Measurements from ENCODE around the gene CAMK2B.
A peak's percentile ranks its signal among the peaks of the same experiment; 100 is the strongest.

Gene CAMK2B

DNA sequence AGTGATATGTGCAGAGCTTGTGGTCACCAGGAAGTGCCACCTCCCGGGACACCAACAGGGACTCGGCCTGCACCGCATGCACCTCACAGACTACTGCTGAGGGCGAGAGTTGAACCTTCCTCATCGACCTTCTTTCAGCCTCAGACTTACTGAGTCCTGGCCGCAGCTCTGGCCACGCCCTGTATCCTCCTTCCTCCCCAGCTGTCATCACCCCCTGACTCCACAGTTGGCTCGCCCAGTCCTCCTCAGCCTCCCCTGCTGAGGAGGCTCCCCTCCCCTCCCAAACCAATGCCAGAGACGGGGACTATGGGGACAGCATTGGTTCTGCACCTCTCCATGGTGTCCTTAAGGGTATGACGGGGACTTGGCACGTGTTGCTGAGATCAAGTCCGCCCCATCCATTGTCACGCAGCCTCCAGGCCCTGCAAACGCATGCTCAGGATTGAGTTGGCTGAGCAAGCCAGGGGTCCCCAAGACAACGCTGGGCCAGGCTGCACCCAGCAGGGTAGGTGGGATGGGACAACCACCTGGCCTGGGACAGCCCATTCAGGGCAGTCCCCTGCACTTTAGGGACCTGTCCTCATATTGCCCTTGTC lies 75.7 kb downstream of the CAMK2B start:
- Mint-ChIP-seq H3K9me3 (no peaks in the 10 kb centered on the region), H3K27ac (no peak overlapping the region), H3K36me3 (peaks cover 2% of the 10 kb centered on the region), H3K27me3 (no peaks in the 10 kb centered on the region), H3K4me1 (no peaks in the 10 kb centered on the region), H3K4me3 (no peak overlapping the region)

DNA sequence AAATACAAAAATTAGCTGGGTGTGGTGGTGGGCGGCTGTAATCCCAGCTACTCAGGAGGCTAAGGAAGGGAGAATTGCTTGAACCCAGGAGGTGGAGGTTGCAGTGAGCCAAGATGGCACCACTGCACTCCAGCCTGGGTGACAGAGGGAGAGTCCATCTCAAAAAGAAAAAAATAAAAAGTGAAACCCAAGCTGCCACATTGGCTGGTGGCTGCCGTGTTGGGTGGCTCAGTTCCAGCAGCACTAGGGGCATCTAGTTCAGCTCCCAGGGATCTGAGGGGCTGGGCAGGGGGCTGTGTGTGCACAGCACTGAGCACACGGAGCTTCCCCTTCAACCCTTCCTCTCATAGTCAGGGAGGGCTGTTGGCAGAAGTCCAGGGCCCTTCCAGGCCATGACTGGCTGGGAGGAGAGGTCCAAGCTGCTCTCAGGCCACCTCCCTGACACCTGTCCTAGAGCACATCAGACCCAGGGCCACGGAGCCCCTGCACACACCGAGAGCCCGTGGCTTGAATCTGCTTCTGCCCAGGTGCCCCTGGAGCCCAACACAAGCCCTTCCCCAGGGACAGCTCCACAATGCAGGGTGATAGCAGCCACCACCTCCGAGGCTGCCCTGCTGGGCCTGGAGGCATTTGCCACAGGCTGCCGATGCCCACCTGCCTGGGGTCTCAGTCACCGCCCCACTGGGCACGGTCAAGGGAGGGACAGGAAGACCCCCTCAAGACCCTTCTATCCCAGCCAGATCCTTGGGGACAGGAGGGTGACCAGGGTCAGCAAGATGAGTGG lies 77.3 kb downstream of the CAMK2B start:
- no peaks in the 10 kb centered on the region for H3K36me3 Mint-ChIP-seq

DNA sequence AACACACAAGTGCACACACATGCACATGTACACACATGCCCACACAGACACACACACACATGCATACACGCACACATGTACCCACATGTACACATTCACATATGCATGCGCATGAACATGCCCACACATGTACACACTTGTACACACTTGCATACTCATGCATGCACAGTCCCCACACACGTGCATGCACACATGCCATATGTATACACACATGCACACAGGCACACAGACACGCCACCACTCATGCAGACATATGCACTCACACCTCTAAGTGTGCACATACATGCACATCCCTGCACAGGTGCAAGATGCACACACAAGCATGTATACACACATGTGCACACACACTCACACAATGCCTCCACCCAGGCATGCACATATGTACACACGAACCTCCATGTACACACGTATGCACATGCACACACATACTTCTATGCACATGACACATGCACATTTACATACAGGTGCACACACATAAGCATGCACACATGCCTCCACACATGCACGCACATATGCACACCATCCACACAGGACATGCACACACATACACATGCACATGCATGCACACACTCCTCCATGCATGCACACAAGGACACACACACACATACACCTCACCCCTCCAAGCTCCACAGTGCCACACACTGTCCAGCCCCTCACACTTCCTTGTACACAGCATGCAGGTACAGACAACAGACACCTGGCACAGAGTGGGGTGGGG lies 78.8 kb downstream of the CAMK2B start:
- Mint-ChIP-seq H3K9me3 (no peaks in the 10 kb centered on the region), H3K4me3 (no peak overlapping the region), H3K27ac (no peak overlapping the region), H3K27me3 (no peaks in the 10 kb centered on the region), H3K36me3 (no peaks in the 10 kb centered on the region), H3K4me1 (no peaks in the 10 kb centered on the region)

More for the DNA sequence above, 77.3 kb downstream of the CAMK2B start:
- Mint-ChIP-seq H3K4me1 (no peaks in the 10 kb centered on the region), H3K27ac (no peak overlapping the region), H3K27me3 (no peaks in the 10 kb centered on the region), H3K9me3 (no peaks in the 10 kb centered on the region), H3K4me3 (no peak overlapping the region)

DNA sequence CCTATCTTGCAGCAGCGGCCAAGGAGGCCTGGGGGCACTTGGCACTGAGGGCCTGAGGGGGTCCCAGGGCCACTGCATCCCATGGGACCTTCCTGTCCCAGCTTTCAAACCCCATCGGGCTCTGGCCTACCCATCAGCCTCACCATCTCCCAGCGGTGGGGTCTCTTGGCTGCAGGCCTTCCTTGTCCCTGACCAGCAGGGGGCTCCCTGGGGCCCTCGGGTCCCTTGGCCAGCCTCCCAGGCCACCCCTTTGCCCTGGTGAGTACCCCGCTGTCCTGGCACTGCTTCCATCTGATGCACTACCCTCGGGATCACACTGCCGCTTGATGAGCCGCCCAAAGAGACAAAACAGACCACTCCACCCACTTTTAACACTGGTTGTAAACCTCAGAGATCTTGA lies 81.1 kb downstream of the CAMK2B start:
- no peaks in the 10 kb centered on the region for H3K9me3 Mint-ChIP-seq
- no peak overlapping the region for H3K4me3 Mint-ChIP-seq
- no peaks in the 10 kb centered on the region for H3K4me1 Mint-ChIP-seq
- no peaks in the 10 kb centered on the region for H3K36me3 Mint-ChIP-seq
- no peaks in the 10 kb centered on the region for H3K27me3 Mint-ChIP-seq
- H3K27ac Mint-ChIP-seq = no peak overlapping the region

DNA sequence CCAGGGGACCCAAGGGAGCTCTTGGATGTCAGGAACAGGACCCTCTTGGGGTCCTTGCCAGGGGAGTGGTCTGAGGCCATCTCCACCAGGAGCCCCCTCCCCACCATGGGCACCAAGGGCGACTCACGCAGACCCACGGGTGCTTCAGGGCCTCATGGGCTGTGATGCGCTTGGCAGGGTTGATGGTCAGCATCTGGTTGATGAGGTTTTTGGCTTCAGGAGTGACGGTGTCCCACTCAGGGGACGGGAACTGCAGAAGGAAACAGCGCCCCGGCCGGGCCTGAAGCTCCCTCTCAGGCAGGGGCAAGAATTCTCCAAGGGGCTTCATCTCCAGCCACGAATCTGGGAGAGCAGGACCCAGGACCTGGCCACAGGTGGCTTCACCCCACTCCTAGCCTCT lies 83.3 kb downstream of the CAMK2B start:
- Mint-ChIP-seq H3K4me3 (no peak overlapping the region), H3K27me3 (no peaks in the 10 kb centered on the region), H3K9me3 (no peaks in the 10 kb centered on the region), H3K27ac (no peak overlapping the region), H3K4me1 (no peaks in the 10 kb centered on the region), H3K36me3 (no peaks in the 10 kb centered on the region)

DNA sequence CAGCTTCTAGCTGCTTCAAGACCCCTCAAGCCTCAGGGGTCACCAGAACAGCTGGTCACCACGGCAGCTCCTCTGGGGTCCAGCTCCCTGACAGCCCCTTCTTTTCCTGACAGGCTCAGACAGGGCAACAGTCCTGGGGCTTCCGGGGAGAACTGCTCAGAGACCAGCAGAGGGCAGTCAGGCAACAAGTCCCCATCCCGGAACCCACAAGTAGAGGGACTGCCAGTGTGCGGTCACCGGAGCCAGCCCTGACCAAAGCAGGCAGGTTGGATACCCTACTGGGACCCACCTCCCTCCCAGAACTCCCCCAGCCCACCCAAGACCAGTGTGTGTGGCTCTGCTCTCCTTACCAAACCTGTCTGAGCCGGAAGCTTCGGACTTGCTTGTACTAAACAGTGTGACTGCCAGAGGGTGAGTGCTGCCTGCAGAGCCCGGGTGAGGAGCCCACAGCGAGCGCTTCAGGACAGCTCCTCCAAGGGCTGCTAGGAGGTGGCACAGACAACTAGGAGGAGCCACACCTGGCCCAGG lies 84.3 kb downstream of the CAMK2B start:
- Mint-ChIP-seq H3K9me3 (no peaks in the 10 kb centered on the region), H3K27ac (peak overlapping the region; percentile 17), H3K4me3 (no peak overlapping the region), H3K36me3 (no peaks in the 10 kb centered on the region), H3K4me1 (no peaks in the 10 kb centered on the region), H3K27me3 (no peaks in the 10 kb centered on the region)

DNA sequence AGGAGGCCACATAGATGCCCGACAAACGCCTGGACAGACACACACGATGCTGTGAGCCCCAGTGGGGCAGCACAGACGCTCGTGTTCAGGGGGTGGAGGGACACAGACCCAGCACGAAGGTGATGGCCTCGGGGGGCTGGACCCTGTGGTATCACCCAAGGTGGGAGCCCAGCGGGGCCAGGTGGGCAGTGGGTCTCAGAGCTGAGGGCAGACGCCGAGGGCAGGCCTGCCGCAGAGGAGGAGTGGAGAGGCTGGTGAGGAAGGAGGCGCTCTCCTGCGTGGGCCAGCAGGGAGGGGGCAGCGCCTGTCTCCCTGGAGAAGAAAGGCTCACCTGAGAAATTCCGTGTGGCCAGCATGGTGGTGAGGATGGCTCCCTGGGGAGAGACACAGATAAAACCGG lies 85.0 kb downstream of the CAMK2B start:
- H3K27ac Mint-ChIP-seq = no peak overlapping the region
- H3K9me3 Mint-ChIP-seq = no peaks in the 10 kb centered on the region
- H3K4me1 Mint-ChIP-seq = no peaks in the 10 kb centered on the region

DNA sequence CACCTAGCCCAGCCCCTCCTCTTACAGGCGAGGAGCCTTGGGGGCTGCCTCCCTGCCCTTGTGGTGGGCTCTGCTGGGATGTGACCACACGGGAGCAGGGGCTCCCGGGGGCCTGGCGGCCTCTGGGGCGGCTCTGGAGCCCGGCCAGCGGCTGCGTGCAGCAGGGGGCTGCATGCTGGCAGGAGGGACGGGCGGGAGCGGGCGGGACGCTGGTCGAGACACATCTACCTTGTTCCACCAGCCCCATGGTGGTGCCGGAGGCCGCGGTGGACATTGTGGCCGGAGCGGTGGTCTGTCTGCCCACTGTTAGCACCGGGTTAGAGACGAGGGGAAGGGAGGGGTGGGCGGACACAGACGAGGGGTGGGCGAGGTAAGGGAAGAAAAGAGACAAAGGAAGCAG lies 86.0 kb downstream of the CAMK2B start:
- no peaks in the 10 kb centered on the region for H3K36me3 Mint-ChIP-seq
- no peak overlapping the region for H3K4me3 Mint-ChIP-seq
- H3K4me1 Mint-ChIP-seq = no peaks in the 10 kb centered on the region
- no peaks in the 10 kb centered on the region for H3K9me3 Mint-ChIP-seq
- H3K27me3 Mint-ChIP-seq = no peaks in the 10 kb centered on the region
- no peak overlapping the region for H3K27ac Mint-ChIP-seq

More for the DNA sequence above, 85.0 kb downstream of the CAMK2B start:
- Mint-ChIP-seq H3K36me3 (no peaks in the 10 kb centered on the region), H3K27me3 (no peaks in the 10 kb centered on the region), H3K4me3 (no peak overlapping the region)

DNA sequence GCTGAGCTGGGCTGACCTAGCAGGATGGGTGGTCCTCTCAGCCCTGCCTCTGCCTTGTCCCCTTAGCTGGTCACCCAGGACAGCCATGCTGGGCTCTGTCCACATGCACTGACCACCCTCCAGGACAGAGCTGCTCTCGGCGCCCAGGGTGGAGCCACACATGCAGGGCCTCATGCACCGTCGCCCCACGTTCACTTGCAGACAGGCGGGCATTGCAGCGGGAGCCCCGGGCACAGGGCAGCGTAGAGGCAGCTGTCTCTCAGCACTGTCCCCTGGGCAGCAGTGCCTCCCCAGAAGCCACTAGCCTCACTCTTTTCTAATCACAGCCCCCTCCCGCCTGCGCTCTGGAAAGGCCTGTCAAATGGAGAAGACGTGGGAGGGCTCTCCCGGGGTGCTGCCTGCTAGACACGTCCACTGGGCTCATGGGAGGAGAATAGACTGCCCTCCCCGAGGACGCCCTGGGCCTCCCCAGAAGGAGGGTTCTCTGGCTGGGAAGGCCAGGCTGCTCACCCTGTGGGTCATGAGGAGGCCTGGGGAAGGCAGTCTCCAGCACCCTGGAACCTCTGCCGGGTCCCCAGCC lies 87.2 kb downstream of the CAMK2B start:
- no peaks in the 10 kb centered on the region for H3K4me1 Mint-ChIP-seq

DNA sequence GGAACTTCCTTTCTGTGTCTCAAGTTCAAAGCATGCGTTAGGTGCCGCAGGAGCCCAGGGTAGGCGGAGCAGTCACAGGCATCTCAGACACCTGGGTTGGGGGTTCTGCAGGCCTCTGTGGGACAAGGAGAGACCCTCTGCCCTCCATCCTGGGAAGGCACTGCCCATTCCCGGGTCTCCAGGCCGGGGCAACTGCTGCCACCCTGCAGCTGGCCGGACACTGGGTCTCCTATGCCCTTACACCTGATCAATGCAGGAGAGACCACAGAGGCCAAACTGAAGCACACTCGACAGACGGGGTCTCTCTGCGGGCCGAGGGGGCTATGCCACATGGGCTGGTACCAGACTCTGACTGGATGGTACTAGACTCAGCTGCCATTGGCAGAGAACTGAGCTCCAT lies 87.7 kb downstream of the CAMK2B start:
- H3K27ac Mint-ChIP-seq = no peak overlapping the region
- H3K4me3 Mint-ChIP-seq = no peak overlapping the region
- H3K9me3 Mint-ChIP-seq = no peaks in the 10 kb centered on the region
- no peaks in the 10 kb centered on the region for H3K36me3 Mint-ChIP-seq
- H3K4me1 Mint-ChIP-seq = no peaks in the 10 kb centered on the region
- no peaks in the 10 kb centered on the region for H3K27me3 Mint-ChIP-seq

More for the DNA sequence above, 87.2 kb downstream of the CAMK2B start:
- Mint-ChIP-seq H3K36me3 (no peaks in the 10 kb centered on the region), H3K9me3 (no peaks in the 10 kb centered on the region), H3K4me3 (no peak overlapping the region), H3K27ac (no peak overlapping the region), H3K27me3 (no peaks in the 10 kb centered on the region)

DNA sequence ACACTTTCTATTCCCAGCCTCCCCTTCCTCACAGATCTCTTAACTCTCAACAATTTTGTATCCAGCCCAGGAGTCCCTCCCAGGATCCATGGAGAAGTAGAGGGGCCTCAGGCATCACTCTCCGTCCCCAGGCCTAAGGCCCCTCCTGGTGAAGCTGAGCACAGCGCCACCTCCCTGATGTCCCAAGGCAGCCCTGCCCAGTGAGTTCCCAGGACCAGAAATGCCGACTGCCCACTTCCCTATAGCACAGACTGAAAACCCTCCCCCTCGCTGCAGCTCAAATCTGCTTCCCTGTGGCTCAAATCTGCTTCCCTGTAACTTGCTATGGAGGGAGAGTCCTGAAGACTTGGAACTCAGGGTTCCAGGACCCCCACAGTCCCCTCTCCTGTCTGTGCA lies 89.1 kb downstream of the CAMK2B start:
- no peaks in the 10 kb centered on the region for H3K4me1 Mint-ChIP-seq
- H3K4me3 Mint-ChIP-seq = no peak overlapping the region
- no peaks in the 10 kb centered on the region for H3K9me3 Mint-ChIP-seq
- H3K27me3 Mint-ChIP-seq = no peaks in the 10 kb centered on the region
- no peak overlapping the region for H3K27ac Mint-ChIP-seq
- no peaks in the 10 kb centered on the region for H3K36me3 Mint-ChIP-seq

DNA sequence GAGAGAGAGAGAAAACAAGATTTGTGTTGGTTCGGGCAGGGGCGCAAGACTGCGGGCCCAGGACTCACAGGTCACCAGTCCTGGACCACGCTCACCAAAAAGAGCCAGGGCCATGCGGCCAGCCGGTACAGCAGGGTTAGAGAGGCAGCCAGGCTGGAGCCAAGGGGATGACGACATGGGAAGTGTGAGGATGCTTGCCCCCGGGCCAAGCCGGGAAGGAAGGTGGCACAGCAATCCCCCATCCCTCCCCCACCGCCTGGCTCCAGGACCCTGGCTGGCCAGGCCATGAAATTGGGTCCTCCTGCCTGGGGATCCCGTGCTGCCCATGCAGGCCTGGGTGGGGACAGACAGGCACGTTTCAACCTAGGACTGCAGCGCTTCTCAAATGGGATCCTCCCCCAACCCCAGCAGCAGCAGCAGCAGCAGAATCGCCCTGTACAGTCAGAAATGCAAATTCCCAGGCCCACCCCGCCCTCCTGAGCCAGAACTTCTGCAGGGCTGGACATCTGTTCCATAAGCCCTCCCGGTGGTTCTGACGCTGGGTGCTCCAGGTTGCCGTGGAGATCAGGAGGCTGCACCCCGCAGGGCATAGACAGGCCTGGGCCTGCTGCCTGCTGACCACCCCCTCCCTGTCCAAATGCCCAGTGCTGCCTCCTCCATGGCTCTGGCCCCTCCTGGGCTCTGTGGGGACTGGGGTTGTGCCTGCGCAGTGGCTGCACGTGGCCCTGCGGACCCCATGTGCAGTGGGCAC lies 89.6 kb downstream of the CAMK2B start:
- H3K36me3 Mint-ChIP-seq = no peaks in the 10 kb centered on the region
- H3K4me1 Mint-ChIP-seq = no peaks in the 10 kb centered on the region
- no peaks in the 10 kb centered on the region for H3K9me3 Mint-ChIP-seq
- H3K27me3 Mint-ChIP-seq = no peaks in the 10 kb centered on the region
- H3K4me3 Mint-ChIP-seq = no peak overlapping the region
- no peak overlapping the region for H3K27ac Mint-ChIP-seq

DNA sequence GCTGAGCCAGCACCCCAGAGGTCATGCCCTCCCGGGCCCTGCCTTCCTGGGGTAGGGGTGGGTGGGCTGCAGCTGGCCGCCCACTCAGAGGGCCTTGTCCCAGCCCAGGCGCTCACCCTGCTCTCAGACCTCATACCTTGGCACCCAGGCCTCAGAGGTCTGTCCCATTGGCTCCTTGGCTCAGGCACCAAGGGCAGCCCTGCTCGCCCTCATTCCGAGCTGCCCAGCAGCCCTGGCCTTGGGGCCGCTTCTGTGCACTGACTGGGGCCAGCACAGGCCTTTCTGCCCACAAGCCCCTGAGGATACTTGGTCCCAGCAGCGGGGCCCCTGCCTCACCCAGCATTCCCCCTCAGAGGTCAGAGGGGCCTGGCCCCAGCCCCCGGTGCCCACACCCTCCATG lies 90.3 kb downstream of the CAMK2B start:
- H3K27ac Mint-ChIP-seq = no peak overlapping the region
- H3K4me3 Mint-ChIP-seq = no peak overlapping the region
- no peaks in the 10 kb centered on the region for H3K9me3 Mint-ChIP-seq
- no peaks in the 10 kb centered on the region for H3K27me3 Mint-ChIP-seq
- H3K36me3 Mint-ChIP-seq = no peaks in the 10 kb centered on the region
- H3K4me1 Mint-ChIP-seq = no peaks in the 10 kb centered on the region

DNA sequence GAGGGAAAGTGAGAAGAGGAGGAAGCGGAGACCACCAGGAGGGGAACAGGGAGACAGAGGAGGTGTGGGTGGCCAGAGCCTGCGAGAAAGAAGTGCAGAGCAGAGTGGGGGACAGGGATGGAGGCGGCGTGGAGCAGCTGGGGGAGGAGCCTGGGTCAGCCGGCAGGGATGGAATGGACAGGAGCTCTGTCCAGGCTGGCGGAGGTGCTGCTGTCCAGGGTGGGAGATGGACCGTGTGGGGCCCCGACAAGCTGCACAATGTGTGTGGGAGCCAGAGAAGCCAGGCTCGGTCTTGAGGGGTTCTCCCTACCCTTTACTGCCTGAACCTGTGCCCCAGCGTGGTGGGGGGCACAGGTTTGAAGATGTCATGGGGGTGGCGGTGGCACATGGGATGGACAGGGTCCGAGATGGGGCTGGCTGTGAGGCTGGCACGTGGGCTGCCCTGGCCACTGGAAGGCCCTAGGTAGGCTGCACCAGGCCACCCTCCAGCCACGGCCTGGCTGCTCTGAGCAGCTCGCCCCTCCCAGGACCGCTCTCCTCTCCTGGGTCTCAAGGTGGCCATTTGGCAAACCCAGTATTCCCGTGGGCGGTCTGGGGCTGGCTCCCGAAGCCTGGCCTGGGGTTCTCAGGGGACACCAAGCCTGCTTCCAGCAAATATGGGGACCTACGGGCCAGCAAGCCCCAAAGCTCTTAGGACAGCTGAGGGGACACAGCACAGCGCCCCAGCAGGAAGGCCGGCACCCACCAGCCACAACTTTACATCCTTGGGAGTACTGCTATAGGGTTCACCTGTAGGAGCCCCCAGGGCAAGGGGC lies 92.3 kb downstream of the CAMK2B start:
- H3K9me3 Mint-ChIP-seq = no peaks in the 10 kb centered on the region
- no peak overlapping the region for H3K4me3 Mint-ChIP-seq
- no peaks in the 10 kb centered on the region for H3K4me1 Mint-ChIP-seq
- H3K27ac Mint-ChIP-seq = no peak overlapping the region
- H3K27me3 Mint-ChIP-seq = no peaks in the 10 kb centered on the region
- no peaks in the 10 kb centered on the region for H3K36me3 Mint-ChIP-seq
